ENCODE data around the gene EYA2.

EYA2 gene

DNA sequence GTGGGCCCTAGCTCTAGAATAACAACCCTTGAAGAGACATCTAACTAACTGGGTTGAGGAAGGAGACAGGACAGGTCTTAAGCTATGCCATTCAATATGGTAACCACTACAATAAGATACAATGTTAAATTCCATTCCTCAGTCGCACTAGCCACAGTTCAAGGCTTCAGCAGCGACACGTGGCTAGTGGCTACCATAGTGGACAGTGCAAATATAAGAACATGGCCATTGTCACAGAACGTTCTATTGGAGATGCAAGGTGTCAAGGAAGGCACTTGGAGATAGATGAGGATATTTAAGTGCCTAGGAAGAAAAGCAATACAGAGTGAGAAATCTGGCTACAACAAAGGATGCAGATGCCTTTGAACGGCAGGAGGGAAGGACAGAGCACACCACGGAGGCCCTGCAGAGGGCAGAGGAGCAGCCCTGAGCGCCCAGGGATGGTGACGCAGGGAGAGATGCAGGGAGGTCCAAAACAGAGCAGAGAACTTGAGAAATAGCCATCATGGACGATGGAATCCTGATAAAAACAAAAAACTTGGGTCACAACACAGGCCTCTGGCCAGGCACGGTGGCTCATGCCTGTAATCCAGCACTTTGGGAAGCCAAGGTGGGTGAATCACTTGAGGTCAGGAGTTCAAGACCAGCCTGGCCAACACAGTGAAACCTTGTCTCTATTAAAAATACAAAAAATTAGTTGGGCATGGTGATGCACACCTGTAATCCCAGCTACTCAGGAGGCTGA, 321.2 kb downstream of the EYA2 start:
- no peak for DNase-seq

DNA sequence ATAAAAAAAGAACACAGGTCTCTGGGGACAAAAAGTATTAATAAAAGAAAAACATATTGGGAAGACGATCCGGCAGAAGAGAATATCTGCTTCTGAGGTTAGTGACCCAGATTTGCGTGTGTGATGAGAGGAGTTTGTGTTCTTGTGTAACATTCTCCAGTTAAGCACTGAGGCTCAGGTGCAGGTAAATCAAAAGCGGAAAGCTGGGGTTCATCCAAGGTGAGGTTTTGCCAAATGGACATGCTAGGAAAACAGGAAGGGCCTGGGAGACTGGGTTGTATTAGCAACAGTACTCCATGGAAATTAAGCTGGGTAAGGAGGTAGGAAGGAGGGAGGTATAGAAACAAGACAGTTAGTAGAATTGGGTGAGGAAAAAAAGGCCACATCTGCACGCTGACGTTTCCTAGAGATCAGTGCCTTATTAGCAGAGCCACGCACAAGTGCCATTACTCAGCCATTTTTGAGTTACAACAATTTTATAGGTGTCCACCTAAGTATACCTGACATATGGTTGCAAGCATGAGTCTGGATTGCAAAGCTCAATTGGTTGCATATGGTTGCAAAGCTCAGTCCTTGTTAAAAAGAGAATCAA, 322.3 kb downstream of the EYA2 start:
- no peak for DNase-seq

DNA sequence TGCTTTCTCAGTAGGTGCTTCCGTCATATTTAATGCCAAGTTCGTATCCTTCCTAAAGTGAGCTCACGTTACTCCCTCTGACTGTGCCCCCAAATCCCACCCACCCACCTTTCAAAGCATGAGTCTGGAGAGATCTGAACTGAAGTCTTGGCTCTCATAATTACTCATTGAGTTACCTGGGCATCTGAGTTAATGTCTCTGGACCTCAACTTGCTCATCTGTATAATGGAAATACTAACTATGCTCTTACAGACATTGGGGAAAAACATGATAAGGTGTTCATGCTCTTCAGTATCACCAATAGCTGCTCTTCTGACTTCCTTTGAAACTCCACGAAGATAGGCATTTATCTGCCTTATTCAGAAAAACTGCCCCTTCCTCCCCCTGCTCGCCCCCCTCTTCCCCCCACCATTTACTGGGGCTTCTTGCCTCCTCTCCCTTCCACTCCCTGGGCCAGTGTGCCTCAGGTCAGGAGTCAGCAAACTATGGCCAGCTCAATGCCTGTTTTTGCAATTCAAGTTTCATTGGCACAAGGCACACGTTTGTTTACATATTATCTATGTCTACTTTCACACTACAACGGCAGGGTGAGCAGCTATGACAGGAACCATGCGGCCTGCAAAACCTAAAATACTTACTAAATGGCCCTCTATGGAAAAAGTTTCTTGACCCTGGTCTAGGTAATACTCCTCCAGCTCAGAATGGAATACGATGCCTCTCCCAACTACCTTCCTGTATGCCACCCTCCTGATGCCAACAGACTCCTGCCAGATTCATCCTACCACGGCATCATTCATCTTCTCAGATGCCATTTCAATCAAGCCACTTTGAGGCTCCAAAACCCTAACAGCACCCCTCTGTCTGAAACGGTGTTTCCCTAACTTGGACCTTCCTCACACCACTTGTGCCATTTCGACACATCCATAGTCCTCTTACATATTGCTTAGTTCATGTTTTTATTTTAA, 323.1 kb downstream of the EYA2 start:
- no peak for DNase-seq

DNA sequence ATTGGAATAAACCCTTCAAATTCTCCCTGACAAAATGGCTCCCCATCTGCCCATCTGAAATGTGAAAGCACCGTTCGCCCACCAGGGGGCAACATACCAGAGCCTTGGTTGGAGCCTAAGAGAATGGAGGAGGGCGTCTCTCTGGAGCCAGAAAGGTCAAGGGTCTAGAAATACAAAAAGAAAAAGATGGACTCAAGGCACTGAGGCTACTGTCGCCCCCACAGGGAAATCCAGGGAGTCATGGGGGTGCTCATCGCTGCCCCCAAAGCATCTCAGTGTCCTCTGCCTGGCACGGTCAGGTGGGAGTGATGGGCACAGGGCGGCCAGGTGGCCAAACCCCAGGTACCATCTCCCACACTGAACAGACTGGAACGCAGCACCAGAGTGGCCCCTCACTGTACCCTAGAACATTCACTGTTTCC, 325.5 kb downstream of the EYA2 start:
- DNase-seq, result peak; percentile 77

DNA sequence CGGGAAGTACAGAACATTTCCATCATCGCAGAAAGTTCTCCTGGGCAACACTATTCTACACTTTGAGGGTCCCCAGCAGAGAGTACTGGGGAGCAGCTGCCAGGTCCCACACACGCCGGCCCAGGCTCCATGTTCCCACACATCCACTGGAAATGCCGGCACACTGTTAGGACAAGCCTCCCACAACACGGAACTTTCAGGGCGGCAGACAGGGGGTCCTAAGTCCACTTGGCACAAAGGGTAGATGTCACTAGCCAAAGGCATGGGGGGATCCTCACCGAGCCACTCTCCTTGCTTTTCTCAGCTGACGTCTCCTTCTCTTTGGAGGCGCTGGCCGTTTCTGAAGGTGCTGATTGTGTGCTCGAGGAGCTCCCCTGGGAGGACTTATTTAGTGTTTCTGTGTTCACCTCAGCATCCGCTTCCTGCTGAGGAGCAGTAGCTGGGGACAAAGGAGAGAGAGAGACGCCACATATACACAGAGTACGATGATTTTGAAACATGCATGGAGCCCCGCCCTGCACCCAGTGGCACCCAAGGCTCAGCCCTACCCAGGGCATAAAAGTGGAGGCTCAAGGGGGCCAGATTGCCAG, 326.5 kb downstream of the EYA2 start:
- no peak for DNase-seq

DNA sequence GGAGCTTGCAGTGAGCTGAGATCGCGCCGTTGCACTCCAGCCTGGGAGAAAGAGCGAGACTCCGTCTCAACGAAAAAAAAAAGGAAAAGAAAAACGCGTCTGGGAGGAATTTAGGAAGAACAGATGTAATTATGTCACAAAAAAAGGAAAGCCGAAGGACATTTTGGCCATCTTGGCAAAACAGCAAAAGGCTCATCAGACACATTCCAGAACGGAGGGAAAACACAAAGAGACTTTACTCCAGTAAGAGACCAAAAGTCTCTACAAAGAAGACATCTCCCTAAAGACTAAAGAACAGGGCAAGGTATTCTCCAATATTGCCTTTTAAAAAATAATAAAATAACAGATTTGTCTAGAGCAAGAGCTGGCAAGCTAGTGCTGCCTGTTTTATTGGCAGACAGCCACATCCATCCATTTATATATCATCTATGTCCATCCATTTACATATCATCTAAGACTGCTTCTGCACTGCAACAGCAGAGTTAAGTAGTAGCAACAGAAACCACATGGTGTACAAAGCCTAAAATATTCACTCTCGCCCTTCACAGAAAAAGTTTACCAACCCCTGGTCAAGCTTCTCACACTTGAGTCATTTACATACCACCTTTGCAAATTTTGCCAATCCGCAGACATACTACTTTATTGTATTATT, 328.0 kb downstream of the EYA2 start:
- DNase-seq, result no peak

DNA sequence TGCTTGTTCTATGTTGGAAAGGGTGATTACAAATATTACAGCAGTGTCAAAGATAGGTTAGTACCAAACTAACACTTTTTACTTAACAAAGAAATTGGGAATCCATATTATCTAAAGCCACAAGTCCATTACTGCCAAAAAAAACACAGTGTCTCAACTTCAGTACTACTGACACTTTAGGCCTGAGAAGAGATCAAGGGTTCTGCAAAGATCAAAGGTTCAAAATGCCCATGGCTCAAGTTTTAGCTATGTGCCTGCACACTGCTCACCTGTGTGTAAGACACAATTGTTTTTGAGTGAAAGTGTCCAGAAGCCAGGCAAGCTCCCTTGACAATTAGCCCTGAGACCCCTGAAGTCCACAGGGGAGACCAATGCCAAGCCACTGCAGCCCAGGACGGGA, 329.3 kb downstream of the EYA2 start:
- no peak for DNase-seq

DNA sequence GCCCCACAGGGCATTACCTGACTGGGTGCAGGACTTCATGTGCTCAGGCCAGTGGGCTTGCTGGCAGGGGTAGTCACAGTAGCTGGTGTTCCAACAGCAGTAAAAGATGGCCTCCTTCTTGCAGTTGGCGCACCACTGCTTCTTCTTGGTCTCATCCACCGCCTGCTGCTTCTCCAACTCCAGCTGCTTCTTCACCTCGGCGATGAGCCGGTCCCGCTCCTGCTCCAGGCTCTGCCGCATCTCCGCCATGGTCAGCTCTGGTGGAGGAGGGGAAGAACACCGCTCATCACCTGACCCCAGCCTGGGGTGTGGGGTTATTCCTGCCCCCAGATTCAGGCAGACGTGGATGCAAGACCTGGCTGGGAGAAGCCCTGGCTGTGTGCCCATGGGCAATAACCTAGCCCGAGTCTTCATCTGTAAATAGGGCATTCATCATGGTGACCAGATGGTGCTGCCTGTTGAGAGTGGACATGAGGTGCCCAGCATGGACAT, 329.7 kb downstream of the EYA2 start:
- no peak for DNase-seq

DNA sequence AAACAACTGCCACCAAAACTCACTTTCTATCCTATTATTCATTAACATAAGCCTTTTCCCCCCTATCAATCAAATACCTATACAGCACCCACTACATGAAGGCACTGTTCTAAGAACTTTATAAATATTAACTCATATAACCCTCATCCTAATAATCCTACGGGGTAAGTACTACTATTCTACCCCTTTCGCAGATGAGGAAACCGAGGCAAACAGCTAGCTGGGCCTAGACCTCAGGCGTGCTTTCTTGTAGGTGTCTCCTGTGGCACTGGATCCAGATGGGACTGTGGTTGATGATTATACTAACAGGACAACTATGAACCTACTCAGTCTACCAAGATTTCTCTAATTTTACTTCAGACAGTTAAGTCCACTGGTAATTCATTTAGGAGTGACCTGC, 330.2 kb downstream of the EYA2 start:
- no peak for DNase-seq

DNA sequence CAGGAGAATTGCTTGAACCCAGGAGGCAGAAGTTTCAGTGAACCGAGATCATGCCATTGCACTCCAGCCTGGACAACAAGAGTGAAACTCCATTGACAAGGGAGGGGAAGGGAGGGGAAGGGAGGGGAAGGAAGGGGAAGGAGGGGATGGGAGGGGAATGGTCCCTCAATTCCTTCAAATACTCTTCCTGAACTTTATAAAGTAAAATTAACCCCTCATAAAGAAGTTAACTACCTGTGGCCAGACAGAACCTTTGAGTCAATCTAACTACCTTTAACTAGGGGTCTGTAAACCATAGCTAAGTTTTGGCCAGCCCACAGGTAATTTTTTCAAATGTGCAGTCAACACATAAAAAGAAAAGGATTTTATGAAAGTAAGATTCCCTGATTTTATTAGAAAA, 330.8 kb downstream of the EYA2 start:
- no peak for DNase-seq

DNA sequence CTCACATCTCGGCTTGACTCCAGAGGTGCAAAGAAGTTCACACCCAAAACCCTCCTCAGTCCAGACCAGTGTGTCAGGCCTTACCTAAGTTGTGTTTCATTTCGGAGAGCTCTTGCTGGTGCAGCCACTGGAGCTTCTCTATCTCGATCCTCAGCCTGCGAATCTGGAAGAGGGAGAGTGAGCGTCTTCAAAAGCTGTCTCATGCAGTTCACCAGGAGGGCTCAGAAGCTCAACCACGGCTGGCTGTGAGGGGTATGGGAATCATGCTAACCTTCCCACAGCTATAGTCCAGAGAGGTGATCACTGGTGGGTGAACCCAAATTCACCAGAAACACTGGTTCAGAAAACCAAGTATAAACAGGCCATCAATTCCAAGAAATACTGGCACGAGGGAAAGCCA, 332.5 kb downstream of the EYA2 start:
- DNase-seq, result no peak

DNA sequence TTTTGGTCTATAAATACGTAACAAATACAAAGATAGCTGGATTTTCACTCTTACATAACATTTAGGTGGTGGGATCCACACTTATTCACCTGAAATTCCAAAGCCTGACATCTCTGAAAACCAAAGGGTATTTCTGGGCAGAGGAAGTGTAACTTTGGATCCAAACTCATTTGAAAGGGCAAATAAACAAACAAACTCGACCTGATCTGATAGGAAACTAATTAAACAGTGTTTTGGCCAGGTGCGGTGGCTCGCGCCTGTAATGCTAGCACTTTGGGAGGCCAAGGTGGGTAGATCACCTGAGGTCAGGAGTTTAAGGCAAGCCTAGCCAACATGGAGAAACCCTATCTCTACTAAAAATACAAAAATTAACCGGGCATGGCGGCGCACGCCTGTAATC, 332.9 kb downstream of the EYA2 start:
- DNase-seq, result no peak

DNA sequence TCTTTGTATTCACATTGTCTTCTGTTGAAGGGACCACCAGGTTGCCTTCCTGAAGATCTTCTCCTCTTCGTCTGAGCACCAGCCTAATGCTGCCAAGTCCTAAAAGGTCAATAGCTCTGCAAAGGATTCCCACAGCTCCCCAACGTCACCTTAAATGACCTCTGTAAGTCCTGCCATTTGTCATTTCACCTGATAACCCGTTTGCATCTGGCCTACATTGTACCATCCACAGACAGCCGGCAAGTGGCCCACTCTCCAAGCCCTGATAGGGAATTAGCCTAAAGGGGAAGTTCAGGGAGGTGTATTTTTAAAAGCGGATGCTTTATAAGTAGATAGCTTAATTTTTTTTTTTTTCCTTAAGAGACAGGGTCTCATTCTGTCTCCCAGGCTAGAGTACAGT, 334.0 kb downstream of the EYA2 start:
- no peak for DNase-seq

DNA sequence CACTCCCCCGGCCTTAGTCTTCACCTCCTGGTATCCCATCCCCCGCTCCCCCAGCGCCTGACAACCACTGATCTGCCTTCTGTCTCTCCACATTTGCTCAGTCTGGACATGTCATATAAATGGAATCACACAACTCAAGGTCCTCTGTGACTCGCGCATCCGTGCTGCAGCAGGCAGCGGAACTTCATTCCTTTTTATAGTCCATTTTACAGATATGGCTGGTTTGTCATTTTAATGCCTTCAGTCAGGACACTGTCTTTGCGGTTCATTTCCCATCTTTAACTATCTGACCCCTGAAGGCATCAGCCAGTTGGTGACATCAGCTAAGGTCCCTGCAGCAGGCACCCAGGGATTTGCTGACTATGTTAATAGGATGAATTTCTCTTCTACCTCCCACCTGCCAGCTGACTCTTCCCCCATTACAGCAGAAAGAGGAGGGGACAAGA, 336.2 kb downstream of the EYA2 start:
- DNase-seq, result no peak

DNA sequence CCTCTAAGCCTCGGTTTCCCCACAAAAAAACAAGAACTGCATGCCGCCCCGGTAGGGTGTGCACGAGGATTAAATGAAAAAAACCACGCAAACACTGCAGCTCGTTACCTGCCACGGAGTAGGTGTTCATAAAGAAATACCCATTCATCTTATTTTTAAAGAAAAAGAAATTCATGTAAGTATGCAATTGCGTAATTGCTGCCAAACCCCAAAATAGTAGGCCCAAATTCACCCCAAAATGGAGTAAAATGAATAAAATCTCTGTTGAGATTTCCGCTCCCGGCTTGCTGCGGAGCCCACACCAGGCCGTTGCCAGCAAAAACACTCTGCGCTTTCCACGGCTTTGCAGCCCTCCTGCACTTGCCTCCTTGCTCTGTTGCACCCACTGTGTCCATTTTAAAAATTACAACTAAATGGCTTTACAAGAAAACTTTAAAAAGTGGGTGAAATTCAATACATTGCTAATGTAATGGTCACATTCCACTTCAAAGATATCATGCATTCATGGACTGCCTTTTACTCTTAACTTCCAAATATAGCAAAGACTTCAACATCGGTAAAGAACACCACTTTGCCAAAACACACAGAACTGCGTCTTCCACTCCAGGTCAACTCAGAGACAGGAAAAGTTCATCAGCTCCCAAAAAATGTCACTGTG, 336.9 kb downstream of the EYA2 start:
- no peak for DNase-seq

DNA sequence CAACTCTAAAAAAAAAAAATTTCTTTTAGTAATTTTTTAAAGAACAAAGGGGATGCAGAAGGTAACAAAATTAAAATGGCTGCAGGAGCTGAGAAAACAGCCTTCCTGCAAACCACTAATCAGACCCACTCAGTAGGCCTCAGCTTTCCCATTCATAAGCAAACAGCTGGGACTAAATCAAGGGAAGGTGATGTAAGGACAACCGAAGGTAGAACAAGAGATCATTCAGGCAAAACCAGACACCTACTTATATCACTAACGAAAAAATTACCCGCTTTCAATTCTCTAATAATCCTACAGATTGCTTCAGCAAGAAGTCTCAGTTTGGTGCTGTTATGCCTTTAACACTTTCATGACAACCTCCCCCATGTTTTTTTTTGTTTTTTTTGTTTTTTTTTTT, 337.9 kb downstream of the EYA2 start:
- DNase-seq, result no peak

DNA sequence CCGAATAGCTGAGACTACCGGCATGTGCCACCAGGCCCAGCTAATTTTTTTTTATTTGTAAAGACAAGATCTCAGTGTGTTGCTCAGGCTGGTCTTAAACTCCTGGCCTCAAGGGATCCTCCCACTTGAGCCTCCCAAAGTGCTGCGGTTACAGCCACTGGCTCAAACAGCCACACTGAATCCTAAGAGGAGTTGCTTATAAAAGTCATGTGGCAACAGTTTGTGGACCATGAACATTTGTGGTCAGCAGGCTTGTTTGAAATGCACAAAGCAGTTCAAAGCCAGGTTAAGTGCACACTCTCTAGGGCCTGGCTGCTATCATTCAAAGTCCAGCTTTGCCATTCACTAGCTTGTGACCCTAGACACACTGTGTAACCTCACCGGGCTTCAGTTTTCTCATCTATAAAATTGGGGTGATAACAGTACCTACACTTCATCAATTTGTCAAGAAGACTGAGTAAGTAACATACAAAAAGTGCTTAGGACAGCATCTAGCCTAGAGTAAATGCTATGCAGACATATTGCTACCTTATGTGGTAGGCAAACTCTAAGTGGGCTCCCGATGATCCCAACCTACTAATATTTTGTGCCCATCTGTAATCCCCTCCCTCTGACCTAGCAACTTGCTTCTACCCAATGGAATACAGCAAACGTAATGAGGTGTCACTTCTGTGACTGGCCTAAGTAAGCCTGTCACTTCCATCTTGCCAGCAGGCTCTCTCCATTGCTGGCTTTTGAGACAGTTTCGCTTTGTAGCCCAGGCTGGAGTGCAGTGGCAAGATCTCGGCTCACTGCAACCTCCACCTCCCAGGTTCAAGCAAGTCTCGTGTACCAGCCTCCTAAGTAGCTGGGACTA, 338.9 kb downstream of the EYA2 start:
- DNase-seq, result no peak

DNA sequence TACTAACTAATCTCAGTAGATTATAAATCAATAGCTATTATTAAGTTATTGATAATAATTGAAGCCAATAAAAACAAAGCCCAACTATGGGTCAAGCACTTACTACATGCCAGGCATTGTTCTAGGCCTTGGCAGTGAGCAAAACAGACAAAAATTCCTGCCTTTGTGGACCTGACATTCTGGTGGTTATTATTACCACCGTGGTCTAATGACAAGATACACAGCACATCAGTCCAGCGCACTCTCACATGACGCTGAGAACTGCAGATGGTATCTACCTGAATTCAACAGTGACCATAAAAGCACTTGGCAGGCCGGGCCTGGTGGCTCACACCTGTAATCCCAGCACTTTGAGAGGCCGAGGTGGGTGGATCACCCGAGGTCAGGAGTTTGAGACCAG, 340.5 kb downstream of the EYA2 start:
- DNase-seq, result no peak

DNA sequence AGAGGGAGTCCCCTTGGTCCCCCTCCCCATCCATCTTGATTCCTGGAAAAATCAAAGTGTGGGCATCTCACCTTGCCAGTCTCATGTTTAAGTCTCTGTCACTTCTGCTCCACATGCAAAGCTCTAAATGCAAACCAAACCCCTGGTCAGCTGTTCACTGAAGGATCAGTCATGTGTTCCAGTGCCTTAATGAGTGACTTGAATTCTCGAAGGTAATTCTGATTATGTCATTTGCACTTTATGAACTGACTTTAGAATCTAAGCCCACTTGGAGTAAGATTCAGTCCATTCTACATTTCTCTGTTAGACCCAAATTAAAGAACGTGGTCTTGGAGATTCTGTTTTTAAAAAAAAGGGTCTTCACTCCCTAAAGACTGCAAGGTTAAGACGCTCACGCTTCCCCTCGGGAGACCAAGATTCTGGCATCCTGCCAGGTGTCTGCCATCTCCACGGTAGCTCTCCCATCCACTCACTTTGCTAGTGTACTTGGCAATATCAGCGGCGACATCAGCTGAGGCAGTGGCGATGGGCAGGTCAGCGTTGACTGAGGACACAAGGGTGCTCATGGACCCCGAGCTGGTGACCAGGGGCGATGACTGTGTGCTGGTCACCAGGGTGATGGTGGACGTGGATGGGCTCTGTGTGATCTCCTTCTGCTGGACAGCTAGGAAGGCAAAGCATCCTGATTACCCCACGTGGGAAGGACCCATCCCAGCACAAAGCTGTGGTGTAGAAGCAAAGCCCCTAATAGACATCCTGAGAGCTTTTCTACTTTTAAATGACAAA, 341.4 kb downstream of the EYA2 start:
- DNase-seq, result no peak

DNA sequence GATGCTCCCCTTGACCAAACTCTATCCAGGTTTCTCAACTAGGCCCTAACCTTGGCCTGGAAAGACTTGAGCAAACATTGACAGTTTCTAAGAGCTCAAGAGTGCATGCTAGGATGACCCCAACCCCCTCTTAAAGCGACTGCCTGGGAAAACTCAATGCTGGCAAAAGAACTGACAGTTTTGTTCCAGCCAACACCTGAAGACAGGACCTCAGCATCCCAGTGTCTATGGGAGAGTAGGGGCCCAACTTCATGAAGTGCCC, 341.9 kb downstream of the EYA2 start:
- DNase-seq, result no peak

DNA sequence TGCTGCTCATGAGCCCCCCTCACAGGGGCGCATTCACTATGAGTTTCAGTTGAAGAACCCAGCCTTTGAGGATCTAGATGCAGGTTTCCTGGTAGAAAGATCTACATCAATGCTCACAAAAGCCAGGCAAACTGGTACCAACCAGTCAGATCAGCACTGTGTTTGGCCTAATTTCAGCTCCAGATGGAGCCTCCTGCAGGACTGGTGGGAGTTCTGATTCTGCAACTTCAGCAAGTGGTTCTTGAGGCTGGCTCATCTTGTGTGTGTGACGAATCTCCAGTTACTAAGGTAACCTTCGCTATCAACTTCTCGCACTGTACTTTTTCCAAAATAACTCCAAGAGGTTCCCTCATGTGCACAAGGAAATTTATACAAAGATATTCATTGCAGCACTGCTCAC, 343.1 kb downstream of the EYA2 start:
- no peak for DNase-seq
